Endothelial cell of hepatic sinusoid (primary cell): ENCODE results near the gene IL17RB.

Source experiments
- in situ Hi-C: cut with HindIII; loops from 2 replicates; pipeline ENCODE4 v1.10.0; 2017; ENCODE audit warnings: low sequenced_read_pairs

The IL17RB gene

DNA sequence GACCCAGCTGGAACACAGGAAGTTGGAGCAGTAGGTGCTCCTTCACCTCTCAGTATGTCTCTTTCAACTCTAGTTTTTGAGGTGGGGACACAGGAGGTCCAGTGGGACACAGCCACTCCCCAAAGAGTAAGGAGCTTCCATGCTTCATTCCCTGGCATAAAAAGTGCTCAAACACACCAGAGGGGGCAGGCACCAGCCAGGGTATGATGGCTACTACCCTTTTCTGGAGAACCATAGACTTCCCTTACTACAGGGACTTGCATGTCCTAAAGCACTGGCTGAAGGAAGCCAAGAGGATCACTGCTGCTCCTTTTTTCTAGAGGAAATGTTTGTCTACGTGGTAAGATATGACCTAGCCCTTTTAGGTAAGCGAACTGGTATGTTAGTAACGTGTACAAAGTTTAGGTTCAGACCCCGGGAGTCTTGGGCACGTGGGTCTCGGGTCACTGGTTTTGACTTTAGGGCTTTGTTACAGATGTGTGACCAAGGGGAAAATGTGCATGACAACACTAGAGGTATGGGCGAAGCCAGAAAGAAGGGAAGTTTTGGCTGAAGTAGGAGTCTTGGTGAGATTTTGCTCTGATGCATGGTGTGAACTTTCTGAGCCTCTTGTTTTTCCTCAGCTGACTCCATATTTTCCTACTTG is 11.9 kb downstream of the IL17RB start:
- in situ Hi-C loops: no loop called here

DNA sequence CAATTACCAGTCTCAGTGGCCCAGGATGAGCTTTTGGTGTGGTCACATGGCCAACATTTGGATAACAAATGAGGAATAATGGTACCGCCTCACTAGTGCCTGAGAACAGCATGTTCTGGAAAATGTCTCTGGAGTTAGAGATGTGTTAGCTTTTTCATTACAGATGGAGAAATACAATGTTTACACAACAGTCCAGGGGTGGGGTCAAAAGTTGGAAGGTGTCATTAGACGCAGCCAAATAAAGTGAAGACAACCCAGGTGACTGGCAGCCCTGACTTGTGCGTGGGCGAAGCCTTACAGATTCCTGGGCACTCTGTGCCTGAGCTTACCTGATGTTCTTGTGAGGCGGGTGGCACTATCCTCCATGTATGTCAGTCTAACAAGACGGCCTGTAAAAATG is 12.8 kb downstream of the IL17RB start:
- in situ Hi-C loops: no loop called here

DNA sequence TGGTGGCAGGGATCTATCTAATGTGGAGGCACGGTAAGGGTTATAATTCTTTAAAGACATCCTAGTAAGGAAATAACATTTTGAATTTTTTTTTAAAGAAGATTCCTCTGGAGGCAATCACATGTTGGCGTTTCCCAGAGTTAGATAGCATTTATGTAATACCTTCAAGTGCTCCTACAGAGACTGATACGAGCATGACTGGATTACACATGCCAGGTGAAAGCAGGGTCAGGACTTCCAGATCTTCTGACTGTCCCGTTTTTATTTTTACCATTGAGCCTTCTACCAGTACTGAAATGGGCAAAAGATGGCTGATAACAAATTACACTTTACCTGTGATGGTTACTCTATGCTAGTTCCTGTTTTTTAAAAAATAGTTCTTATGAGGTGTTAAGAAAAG is 13.8 kb downstream of the IL17RB start:
- in situ Hi-C loops: no loop called here

DNA sequence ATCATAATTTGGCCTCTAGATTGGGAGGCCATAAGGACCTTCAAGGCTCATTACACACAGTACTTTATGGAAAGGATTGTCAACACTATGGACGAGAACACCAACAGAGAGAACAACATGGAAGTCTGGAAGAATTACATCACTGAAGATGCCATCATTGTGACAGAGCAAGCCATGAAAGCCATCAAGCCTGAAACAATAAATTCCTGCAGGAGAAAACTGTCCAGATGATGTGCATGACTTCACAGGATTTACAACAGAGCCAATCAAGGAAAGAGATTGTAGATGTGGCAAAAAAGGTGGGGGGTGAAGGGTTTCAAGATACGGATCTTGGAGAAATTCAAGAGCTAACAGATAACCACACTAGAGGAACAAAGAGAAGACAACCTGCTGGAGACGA is 15.9 kb downstream of the IL17RB start:
- in situ Hi-C loops: no loop called here

DNA sequence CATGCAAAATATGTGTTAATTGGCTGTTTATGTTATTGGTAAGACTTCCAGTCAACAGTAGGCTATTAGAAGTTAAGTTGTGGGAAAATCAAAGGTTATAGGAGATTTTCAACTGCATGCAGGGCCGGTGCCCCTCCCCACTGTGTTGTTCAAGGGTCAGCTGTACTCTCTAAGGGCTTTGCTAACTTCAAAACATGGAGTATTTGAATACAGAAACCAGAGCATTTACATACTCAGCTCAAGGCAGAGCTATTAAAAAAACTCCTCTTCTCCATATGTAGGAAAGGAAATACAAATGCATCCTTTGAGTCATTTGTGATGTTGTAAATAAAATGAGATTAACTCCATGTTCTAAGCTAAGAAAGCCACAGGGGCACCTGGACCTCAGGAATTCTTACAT is 16.8 kb downstream of the IL17RB start:
- in situ Hi-C loops: no loop called here

DNA sequence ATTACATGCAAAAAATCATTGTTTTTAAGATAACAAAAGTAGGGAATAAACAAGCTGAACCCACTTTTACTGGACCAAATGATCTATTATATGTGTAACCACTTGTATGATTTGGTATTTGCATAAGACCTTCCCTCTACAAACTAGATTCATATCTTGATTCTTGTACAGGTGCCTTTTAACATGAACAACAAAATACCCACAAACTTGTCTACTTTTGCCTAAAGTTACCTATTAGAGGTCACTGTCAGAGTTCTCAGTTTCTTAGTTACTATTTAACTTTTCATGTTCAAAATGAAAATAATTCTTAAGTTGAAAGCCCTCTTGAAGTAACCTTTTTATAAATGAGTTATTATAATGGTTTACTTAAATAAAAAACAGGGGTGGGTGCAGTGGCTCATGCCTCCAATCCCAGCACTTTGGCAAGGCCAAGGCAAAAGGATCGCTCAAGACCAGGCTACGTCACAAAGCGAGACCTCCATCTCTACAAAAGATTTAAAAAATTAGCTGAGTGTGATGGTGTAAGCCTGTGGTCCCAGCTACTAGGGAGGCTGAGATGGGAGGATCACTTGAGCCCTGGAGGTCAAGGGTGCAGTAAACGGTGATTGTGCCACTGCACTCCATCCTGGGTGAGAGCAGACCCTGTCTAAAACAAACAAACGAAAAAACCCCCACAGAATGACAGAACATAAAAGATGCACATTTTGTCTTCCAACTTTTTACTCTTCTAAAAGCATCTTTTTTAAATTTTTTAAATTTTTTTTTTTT is 19.5 kb downstream of the IL17RB start:
- in situ Hi-C loops: no loop called here

DNA sequence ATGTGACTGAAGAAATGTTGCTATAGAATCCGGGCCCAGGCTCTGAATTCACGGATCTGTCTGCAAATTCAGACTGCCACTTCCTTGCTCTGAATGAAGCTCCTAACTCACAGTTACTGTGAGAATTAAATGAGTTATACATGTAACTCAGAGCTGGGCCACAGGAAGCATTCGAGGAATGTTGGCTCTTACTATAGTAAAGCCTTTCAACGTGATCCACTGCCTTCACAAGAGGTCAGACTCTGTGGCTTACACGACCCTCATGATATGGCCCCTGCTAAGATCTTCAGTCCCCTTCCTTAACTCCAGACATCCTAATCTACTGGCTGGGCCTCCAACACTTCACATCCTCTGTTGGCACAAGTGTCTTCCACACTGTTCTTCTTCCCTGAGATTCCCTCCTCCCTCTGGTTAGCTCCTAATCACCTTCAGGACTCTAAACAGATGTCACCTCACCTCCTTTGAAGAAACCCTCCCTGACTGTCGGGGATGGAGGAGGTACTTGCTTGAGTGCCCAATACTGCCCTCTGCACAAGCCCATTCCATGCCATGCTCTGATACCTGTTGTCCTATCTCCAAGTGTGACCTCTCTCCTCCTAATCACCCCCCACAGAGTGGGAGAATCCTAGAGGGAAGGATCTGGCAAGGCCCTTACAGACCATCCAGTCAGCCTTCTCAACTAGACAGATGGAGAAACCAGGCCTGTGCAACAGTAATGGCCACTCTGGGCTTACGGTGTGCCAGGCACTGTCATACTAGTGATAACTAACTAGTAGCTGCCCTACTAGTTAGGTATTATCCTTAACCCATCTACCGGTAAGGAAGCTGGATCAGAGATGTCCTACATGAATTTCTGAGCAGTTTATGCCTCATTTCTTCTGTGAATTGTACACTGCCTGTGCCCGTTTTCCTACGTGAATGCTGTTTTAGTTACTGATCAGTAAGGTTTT is 34.3 kb downstream of the IL17RB start:
- in situ Hi-C loops: no loop called here

DNA sequence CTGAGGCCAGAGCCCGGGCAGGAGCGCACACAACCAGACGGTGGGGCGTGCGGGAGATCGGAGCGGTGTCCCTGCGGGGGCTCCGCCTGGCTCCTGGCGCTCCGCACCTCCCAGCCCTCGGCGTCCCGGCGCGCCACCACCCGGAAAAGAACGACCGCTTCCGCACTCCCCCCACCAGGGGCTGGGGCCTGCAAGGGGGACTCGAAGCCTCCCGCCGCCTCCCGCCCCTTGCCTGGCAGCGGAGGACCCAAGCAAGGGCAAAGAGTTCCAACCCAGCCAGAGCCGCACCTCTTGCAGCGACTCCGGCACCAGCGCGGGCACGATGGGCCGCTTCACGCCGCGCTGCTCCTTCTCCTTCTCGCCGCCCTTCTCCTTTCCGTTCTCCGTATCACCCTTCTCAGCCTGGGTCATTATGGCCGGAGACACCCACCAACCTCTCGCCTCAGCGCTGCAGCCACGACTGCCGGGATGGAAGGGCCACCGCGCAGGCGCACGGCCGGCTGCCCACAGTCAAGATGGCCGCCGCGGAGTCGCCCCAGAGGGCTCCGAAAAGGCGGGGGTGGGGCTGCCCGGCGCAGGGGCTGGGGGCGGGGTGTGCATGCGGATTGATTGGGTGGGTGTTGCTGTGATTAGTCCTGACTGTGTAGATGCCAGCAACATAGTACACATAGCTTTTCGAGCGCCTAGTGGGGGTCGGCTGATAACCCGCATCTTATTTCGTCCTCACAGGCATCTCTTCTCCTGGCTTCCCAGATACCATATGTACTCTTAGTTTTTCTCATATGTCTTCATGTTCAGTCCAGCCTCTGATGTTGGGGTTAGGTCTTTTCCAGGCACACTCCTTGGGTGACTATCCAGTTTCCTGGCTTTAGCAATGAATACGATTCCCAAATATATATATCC is 35.6 kb downstream of the IL17RB start, which contains the start of gene ACTR8:
Gene ACTR8 (minus strand): TSS at position 462 of the 903 bp plus-strand sequence. CDS start 51 bp downstream, at position 411.
- in situ Hi-C loops: no loop called here

DNA sequence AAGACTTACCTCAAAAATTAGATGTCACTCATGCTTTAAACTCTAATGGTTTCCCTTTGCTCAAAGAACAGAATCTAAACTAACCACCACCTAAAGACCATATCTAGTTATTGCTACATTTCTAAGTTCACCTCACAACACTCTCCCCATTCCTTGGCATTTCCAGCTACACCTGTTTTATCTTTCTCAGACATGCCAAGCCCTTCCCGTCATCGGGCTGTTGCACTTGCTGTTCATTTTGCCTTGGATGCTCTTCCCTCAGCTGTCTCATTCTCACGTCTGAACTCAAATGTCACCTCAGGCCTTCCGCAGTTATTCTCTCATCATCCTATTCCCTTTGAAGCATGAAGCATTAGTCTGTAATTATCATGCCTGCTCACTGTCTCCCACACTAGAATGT is 36.6 kb downstream of the IL17RB start:
- in situ Hi-C loops: no loop called here

DNA sequence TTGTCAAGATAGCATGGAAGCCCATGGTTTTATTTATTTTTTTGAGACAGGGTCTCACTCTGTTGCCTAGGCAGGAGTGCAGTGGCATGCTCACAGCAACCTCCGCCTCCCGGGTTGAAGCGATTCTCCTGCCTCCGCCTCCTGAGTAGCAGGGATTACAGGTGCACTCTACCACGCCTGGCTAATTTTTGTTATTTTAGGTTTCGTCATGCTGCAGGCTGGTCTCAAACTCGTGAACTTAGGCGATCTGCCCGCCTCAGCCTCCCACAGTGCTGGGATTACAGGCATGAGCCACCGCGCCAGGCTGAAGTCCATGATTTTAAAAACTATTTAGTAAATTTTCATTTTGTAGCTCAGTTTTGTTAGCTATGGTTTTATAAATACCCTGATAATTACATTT is 38.3 kb downstream of the IL17RB start:
- in situ Hi-C loops: no loop called here

DNA sequence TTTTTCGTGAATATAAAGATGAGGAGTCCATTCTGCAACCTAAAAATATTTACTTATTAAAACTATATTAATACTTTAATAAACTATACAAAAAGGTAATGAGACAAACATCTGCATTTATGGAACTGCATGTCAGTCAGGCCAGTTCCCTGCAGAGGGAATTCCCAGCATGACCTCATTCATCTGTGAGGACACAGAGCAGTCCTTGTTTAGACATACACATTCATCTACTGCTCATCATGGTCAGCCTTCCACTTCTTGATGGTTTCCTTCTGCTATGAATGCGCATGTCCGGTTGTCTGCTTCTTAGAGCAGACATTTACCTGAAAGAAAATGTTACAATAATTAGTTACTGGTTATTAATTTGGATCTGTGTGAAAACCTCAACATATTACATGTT is 38.9 kb downstream of the IL17RB start:
- in situ Hi-C loops: no loop called here

DNA sequence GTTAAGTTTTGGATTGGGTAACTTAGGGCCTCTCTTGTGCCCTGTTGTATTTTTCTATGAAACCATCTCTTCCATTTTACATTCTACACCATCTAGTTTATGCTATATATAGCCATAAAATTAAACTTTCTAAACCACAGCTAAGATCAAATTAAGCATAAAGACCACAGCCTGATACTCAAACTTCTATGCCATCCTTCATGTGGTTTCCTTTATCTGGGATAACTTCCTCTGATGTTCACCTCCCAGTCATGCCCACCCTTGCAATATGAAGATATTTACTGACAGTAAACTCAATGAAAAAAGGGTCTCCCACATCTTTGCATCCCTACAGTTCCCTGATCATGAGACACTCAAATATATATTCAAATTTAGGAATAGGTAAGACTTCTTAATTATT is 41.1 kb downstream of the IL17RB start:
- in situ Hi-C loops: no loop called here

DNA sequence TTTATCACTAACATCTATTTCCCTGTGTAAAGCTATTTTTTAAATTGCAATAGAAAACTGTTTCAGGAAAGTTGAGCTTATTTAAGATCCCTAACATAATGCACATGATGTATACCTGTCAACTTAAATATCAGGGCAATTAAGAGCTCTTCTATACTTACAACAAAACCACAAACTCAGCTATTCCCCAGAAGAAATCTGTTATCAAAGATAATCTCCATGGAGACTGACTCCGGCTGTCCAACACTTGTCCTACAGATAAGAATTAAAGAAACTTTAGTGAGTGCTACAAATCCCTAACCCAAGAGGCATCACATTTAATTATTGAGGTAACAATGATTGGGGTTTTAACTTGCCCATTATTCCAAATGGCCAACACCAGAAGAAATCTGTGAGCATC is 41.9 kb downstream of the IL17RB start:
- in situ Hi-C loops: no loop called here

DNA sequence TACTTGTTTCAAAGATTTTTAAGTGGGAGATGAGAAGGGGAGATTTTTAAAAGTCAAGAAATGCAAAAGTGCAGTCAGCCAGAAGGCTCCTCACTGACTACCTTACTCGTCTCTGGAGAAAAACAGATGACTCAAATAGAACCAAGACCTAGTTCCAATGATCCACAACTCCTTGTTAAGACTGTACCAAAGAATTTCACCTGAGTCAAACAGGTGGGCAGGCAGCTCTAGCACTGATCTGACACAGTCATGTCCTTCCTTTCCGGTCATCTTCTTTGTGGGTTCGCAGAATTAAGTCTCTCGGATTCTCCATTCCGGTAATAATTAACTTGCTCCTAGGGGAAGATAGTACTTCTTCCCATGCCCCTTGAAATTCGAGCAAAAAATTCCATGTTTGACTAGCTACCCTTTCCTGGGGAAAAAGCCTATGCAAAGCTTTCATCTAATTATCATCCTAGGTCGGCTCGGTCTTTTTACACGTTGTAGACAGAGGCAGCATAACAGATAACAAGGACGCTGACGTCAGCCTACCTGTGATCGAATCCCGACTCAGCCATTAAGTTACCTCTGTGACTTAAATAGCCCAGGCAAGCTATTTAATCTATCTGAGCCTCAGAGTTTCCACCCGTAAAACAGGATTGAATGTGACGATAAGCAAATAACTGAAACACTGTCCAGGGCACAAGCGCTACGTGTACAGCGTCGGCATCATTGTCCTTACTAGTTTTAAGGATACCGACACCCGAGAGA is 44.5 kb downstream of the IL17RB start:
- in situ Hi-C loops: no loop called here

DNA sequence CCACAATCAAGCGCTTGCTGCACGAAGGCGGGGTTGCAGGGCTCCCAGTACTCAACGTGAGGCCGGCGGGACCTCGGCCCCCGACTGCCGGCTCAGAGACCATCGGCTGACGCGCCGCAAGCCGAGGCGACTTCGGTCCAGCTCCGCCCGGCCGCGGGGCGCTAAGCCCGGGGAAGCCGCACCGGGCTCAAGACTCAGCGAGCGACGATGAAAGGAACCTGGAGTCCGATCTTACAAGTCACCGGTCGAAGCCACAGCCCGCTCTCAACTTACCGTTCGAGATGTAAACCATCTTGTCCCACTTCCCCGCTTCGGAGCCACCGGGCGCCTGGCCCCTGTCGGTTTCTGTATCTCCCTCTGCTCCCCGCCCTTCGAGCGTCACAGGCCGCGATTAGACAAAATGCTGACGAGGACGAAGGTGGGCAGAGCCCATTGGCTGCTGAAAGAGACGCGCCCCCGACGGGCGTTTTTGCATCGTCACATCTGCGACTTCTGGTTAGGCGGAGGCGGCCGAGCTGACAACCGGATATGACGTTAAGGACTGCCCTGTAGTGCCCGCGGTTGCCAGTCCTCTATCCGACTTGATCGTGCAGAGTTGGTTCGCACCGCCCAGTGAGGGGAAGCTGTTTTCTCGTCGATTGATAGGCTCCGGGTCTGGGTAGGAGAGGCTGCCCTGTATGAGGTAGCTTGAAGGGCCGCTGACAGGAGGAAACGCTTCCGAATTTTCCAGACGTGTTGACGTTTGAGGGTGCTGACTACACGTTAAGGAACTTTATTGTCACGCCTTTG is 45.3 kb downstream of the IL17RB start, which contains the start of gene SELENOK:
Gene SELENOK (minus strand): TSS at position 363 of the 789 bp plus-strand sequence.
- in situ Hi-C loops: no loop called here

DNA sequence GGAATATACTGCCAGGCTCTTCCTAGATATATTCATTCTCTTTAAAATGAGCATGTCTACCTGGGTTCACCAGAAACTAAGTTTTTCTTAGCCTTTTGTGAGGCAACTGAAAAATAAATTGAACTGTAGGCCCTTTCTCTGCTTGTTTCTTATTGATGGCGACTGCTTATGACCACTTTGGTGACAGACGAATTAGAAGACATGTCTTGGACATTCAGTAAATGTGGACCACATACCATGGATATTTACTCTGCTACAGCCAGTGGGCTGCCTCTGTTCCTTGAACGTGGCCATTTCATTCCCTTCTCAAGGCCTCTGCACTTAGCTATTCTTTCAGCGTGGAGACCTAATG is 45.9 kb downstream of the IL17RB start:
- in situ Hi-C loops: no loop called here

DNA sequence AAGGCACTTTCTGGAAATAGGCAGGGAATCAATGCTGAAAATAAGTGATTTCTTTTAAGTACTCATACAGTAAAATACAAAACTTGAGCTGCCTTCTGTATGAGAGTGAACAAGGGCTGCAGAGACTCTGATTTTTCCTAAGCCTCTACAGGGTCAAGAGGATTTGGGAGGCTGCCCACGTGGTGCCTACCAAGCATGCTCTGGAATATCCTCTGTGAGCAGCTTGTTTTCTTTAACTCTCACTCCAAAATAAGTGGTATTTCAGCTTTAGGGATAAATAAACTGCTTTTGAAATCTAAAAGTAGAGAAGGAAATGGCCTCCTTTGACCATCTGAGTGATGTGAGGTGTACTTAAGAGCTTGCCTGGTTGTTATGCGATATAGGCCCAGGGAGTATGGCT is 53.4 kb downstream of the IL17RB start:
- in situ Hi-C loops: no loop called here

DNA sequence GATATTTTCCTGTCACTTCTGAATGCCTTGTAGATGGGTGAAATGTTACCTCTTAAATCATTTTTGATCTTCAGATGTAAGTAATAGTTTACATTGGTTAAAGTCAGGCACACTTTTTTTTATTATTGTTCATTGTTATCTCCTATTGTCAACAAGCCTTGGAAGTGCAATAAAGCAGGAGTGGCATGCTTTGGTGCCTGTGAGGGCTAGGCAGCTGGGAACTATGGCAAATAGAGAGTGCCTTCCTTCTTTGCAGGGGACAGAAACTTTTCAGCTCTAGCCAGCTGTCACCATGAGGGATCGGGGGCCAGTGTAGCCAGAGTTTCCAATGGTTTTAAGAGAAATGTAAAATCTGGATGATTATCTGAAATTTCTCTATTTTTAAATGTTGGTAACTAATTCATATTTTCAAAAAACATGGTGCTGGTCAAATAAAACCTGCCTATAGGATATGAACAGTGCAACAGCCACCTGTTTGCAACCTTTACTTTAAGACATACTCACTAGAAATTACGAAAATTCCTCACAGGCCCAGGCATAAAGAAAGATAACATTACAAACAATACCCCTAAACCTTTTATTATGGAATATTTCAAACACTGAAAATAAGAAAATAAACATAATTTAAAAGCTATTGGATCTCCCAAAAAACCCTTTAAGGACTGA is 54.4 kb downstream of the IL17RB start:
- in situ Hi-C loops: no loop called here
